GM21717 (cell line): Measurements from ENCODE around the gene STARD13.

ENCODE experiments used
- ATAC-seq: cut with Tn5 transposase; IDR thresholded peaks from one replicate; pipeline ENCODE4 v1.9.1; 2021; ENCODE audit warnings: mild to moderate bottlenecking, moderate library complexity; ENCODE audit not compliant: unreplicated experiment

STARD13 gene

DNA sequence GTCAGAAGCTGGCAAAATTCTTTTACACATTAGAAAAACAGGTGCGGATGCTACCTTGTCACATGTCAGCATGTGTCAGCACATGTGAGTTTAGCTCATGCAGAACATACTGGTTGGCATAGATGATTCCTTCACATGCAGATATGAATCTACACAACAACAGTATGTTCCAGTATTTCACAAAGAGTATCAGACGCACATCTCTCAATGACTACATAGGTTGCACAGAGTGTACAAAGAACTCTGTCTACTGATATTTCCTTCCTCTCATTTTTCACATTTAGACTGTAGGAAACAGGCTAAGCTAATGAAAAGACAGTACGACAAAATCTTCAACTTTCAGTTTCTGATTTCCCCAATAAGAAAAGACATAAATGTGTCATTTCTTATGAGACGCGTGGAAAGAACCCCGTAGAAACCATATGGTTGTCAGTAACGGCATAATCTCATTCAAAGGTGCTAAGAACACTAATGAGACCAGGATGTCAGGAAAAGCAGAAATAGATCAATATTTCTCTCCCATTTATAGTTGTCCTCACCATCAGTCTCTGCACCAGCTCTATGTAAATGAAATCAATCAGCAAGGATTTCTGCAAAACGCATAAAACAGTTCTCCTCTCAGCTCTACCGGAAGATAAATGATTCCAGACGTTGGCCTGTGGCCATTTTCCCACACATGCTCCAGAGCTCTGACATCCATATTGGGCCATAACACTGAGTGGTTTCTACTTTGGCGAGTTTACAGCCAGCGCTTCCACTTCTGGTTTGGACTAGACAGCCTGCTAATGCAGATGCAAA, 81.2 kb downstream of the STARD13 start:
- ATAC-seq, result no peak

- no peak for ATAC-seq
These were observed 82.8 kb downstream of the STARD13 start for GRCh38 chr13:33202644-33203169.

DNA sequence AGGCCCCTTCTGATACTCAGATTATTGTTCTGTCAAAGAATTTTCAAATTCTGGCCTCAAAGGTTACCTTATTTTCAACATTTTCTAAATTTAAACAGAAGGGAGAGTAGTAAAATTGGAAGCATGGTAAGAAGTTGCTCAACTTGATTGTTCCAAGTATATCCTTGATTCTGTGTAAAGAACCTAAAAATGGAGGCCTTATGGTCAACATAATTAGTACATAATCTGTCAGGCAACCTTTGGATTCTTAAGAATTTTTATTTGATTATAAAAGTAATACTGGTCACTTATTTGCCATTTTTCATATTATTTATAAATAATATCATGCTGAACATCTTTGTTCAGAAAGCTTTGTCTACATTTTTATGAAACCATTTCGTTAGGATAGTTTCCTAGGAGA, 83.9 kb downstream of the STARD13 start:
- no peak for ATAC-seq

- ATAC-seq, result no peak
These were observed 86.2 kb downstream of the STARD13 start for GRCh38 chr13:33199289-33199850.

GRCh38 chr13:33197541-33197971, 88.0 kb downstream of the STARD13 start:
- ATAC-seq, result no peak

DNA sequence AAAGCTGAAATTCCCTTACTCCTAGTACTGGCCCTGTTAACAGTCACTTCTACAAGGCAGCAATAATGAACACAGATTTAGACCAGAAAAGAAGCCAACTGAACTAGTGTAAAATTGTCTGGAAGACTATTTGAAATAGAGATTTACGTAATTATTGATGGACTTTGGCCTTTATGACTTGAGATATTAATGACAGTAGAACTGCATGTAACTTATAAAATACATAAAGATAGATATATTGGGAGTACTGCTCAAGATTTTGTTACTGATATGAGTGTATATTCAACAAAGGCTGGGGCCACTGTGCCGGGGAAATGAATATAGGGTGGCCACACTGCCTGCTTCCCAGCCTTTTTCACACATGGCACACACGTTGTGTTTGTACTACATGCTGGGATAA, 88.8 kb downstream of the STARD13 start:
- no peak for ATAC-seq

GRCh38 chr13:33195693-33196464, 89.7 kb downstream of the STARD13 start:
- ATAC-seq, result no peak

DNA sequence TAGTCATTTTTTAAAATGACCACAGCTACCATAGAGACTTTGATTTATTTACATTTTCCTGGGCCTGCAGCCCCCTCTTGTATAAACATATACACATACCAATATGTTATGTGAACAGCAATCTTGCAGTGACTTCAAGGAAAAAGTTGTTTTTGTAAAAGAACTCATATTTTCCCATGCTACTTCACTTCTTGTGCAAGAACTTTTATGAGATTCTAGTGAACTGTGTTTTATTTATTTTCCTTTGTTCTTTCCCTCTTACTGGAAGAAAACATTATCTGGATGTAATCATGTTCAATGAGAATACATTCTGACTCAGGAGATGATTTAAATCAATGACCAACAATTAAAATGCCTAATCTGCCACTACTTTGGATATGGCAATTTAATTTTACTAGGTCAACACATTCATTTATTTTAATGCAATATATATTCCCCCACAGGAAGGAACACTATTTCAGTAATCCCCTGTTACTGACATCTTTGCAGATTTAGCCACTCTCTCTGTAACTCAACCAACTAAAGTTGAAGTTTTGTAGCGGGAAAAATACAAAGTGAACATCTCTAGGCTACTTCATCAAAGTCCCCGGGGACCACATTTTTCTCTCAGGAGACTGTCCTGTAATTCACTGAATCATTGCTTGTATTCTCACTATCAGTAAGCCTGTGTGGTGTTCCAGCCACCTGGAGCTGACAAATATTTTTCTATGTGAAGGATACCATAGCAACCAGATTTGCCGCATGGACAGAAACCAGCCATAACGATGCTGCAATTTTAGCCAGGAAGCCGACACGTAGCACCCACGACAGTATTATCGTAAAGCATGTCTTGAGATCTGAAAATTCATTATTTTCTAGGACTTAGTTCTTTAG, 90.5 kb downstream of the STARD13 start:
- ATAC-seq, result peak; percentile 81

DNA sequence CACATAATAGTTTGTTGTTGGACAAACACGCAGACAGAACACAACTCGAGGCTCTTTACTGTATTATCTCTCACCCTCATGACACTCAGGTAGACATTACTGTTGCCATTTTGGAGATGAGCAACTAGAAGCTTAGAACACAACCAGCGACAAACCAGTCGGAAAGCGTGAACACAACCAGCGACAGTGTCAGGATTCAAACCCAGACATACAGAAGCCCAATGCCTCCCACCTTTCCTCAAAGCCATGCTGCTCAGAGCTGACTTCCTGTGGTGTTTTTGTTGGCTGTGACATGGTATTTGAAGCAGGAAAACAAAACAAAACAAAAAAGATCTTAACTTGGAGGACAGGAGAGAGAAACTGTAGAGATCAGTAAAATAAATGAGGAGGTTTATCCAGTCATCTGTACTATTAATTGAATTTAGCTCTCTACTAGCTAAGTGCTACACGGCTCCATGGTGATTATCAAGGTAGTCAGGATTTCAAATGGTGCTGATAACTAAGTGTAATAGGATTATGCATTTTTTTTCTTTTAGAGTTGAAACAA, 92.1 kb downstream of the STARD13 start:
- ATAC-seq, result no peak

DNA sequence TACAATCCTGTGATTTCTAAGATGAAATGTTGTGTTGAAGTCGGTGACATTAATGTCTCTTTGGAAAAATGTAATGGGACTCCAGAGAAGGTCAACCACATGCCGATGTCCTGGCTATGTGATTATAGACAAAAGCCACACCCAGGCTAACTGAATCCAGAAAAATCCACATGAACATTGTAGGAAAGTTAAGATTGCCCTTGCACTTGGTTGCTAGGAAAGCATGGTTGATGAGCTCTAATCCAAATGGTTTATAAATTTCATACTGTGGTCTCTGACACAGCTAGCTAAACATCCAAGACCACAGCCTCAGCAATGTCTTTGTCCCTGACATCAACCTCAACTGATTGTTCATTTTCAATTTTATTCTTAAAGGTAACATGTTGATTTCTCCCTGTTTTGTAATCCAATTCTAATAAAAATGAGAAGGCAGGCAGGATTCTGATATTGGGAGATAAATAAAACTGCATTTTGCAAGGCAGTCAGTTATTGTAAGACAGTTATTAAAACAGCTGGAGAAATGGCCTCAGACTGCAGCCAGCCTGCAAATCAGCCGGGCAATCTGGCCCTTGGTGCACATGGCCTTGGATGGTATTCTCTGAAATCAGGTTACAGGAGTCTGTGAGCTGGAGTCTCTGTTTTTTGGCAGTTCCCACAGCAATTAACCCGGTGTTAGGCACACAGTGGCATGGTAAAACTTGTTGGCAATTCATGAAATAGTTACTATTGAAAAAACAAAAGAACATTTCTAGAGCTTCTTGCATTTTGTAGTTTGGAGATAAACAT, 93.9 kb downstream of the STARD13 start:
- no peak for ATAC-seq

- ATAC-seq, result no peak
These were observed 96.1 kb downstream of the STARD13 start for GRCh38 chr13:33189470-33189869.

- ATAC-seq, result peak; percentile 55
These were observed 97.3 kb downstream of the STARD13 start for GRCh38 chr13:33188093-33188882.

GRCh38 chr13:33186861-33187291, 98.7 kb downstream of the STARD13 start:
- ATAC-seq, result no peak

DNA sequence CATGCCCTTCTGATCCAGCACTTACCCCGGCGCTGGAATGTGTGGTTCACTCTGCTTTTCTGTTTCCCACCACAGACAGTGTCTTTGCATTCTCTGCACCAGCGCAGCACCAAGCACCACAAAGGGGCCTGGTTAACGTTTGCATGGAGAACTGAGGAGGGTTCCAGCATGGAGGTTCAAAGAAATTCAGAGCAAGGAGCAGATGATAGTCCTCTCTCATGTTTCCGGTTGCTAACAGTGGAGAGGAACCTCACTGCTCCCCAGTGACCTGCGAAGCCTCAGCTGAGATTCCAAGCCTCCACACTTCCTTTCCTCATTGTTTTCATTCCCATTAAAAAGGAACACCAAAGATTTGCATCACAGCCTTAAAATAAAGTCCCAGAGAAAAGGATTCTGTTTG, 99.7 kb downstream of the STARD13 start:
- ATAC-seq, result no peak

GRCh38 chr13:33184530-33184929, 101.0 kb downstream of the STARD13 start:
- ATAC-seq, result no peak

GRCh38 chr13:33184112-33184490, 101.5 kb downstream of the STARD13 start:
- no peak for ATAC-seq

DNA sequence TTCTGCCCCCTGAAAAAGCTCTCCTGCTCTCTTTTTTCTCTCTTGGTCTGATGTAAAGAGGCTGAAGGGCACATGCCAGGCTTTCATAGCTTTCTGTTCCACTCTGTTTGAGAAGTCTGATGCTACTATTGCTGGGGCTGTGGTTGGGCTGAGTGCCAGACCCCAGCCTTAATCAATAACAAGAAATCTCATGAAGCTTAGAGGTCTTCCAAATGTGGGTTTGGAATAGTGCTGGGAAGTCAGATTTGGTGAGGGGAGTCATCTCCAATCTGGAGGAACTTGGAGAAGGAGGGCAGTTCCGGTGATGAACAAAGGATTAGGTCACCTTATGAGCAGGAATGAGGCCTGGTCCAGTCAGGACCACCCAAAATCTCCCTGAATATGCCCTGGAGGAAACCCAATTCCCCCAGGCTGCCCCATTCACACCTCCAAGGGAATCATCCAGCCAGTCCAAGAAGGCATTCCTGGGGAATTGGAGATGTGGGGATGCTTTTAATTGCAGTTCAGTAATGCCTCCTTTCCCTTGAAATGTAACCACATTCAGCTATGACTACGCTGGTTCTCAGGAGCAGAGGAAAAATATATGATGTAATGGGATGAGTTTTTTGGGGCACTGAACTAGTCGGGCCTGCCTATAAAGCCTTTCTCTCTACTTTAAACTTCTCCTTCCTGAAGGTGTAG, 102.0 kb downstream of the STARD13 start:
- ATAC-seq, result no peak

- peak; percentile 50 for ATAC-seq
These were observed 102.8 kb downstream of the STARD13 start for GRCh38 chr13:33182729-33183128.
